HEK293 (cell line): ENCODE data around the gene C9orf43.

ENCODE experiments used
- CTCF ChIP-seq: fragments of 450-650 bp; formaldehyde crosslinking; IDR thresholded peaks from 2 replicates; pipeline ENCODE4 v1.5.1; 2016; ENCODE audit warnings: missing biosample characterization, missing genetic modification characterization
- HOXA7 ChIP-seq: sonication (generic); formaldehyde crosslinking; IDR thresholded peaks from 2 replicates; pipeline ENCODE4 v1.8.1; 2022; ENCODE audit warnings: missing genetic modification reagents, borderline replicate concordance
- RBAK ChIP-seq: fragments of 450-650 bp; formaldehyde crosslinking; IDR thresholded peaks from 2 replicates; pipeline ENCODE4 v1.5.1; 2016; ENCODE audit warnings: missing biosample characterization, missing genetic modification characterization
- YY1 ChIP-seq: fragments of 450-650 bp; formaldehyde crosslinking; IDR thresholded peaks from 2 replicates; pipeline ENCODE4 v1.5.1; 2018; ENCODE audit warnings: missing biosample characterization, missing genetic modification characterization
- ZBTB21 ChIP-seq: fragments of 450-650 bp; formaldehyde crosslinking; IDR thresholded peaks from 2 replicates; pipeline ENCODE4 v1.5.1; 2017; ENCODE audit warnings: missing biosample characterization, missing genetic modification characterization
- ZFP3 ChIP-seq: fragments of 450-650 bp; formaldehyde crosslinking; IDR thresholded peaks from 2 replicates; pipeline ENCODE4 v1.5.1; 2016; ENCODE audit warnings: low read depth, missing biosample characterization, missing genetic modification characterization
- ZNF48 ChIP-seq: fragments of 450-650 bp; formaldehyde crosslinking; IDR thresholded peaks from 2 replicates; pipeline ENCODE4 v1.5.1; 2016; ENCODE audit warnings: missing biosample characterization, missing genetic modification characterization
- ZNF704 ChIP-seq: fragments of 450-650 bp; formaldehyde crosslinking; IDR thresholded peaks from 2 replicates; pipeline ENCODE4 v1.5.1; 2016; ENCODE audit warnings: missing biosample characterization, missing genetic modification characterization

GRCh38 chr9:113375057-113376023, 35.2 kb upstream of the C9orf43 start:
- TF ChIP-seq ZBTB21 (tag by site-specific recombination) = no peak
- no peak for TF ChIP-seq ZFP3
- no peak for TF ChIP-seq CTCF (tag by site-specific recombination)
- TF ChIP-seq HOXA7 (CRISPR knock-in tag) = no peak
- no peak for TF ChIP-seq RBAK (tag by site-specific recombination)
- no peak for TF ChIP-seq YY1 (tag by site-specific recombination)
- no peak for TF ChIP-seq ZNF48 (tag by site-specific recombination)
- TF ChIP-seq ZNF704 (tag by site-specific recombination) = no peak
